HCT116 (cell line): ENCODE measurements around the gene CHD2. TPM values are rescaled to one million over a fixed set of nuclear protein-coding genes. Genes with fewer than 3 reads are reported as not detected.

Experiments used
- ATAC-seq: fragments of 200-7000 bp; cut with Tn5 transposase; 2 replicates; pipeline ENCODE4 v1.9.1; 2020; ENCODE audit warnings: mild to moderate bottlenecking, moderate library complexity
- BruUV-seq: library from RNA; stranded (reverse); fragments of 400-500 nt; replicated peaks from 2 replicates; lab custom pipeline; 2021; lab: Mats Ljungman, UMichigan
- CTCF ChIA-PET: fragments of 300-600 bp; sonication (Branson Sonifier 250); formaldehyde crosslinking; loops from one replicate; lab custom pipeline; 2021; ENCODE audit warnings: antibody characterized with exemption; lab: Charles Lee
- POLR2A ChIA-PET: fragments of 300-600, 350-600 bp; sonication (Branson Sonifier 250); formaldehyde crosslinking; loops from one replicate; lab custom pipeline; 2021; ENCODE audit warnings: antibody characterized with exemption; lab: Charles Lee
- RAD21 ChIA-PET, 2 experiments: fragments of 300-600 bp; sonication (Branson Sonifier 250); formaldehyde crosslinking; loops; one replicate each; lab custom pipeline; 2023; ENCODE audit warnings: low total read pairs in 2 of 2; ENCODE audit not compliant: uncharacterized antibody in 2 of 2, unreplicated experiment in 2 of 2, low non-redundant PET in 1 of 2; lab: Charles Lee
- DNase-seq: peaks from one replicate; pipeline ENCODE4 v3.0.0-alpha.2; 2010; ENCODE audit warnings: low read depth, low spot score
- H2AFZ ChIP-seq: fragments of 200-600 bp; shearing (Covaris generic), sonication (generic); 2 replicates; pipeline ENCODE4 v1.6.1; 2017; ENCODE audit warnings: low read depth, mixed run types, mixed read lengths, antibody characterized with exemption, low read length; ENCODE audit not compliant: poor library complexity, severe bottlenecking
- H3K27ac ChIP-seq: 2 replicates; pipeline ENCODE4 v1.5.1; 2012; ENCODE audit warnings: low read depth, low read length
- H3K27me3 ChIP-seq: fragments of 200-600 bp; sonication (generic); 2 replicates; pipeline ENCODE4 v1.6.1; 2016; ENCODE audit warnings: mixed run types, low read length, mixed read lengths; ENCODE audit not compliant: insufficient read depth
- H3K36me3 ChIP-seq, 2 experiments: fragments of 200-500 bp in 1 of 2; fragments of 200-600 bp in 1 of 2; sonication (Bioruptor generic) in 1 of 2; sonication (generic) in 1 of 2; 2 replicates each; pipeline versions ENCODE4 v1.5.1 to v1.6.1; 2014 to 2016; ENCODE audit warnings: low read length in 2 of 2, inconsistent platforms in 1 of 2, mixed read lengths in 1 of 2, mixed run types in 1 of 2; ENCODE audit not compliant: insufficient read depth in 2 of 2, control insufficient read depth in 1 of 2
- H3K4me1 ChIP-seq, 2 experiments: fragments of 200-600 bp in 1 of 2; sonication (generic) in 1 of 2; 2 replicates each; pipeline versions ENCODE4 v1.5.1 to v1.6.1; 2012 to 2017; ENCODE audit warnings: low read length in 2 of 2, inconsistent platforms in 1 of 2, mild to moderate bottlenecking in 1 of 2, mixed read lengths in 1 of 2, mixed run types in 1 of 2, moderate library complexity in 1 of 2; ENCODE audit not compliant: insufficient read depth in 2 of 2, control insufficient read depth in 1 of 2
- H3K4me2 ChIP-seq: fragments of 200-600 bp; sonication (generic); 2 replicates; pipeline ENCODE4 v1.6.1; 2017; ENCODE audit warnings: mixed run types, low read length, mixed read lengths
- H3K4me3 ChIP-seq, 2 experiments: fragments of 200-600 bp in 1 of 2; sonication (generic) in 1 of 2; replicated peaks in 1 of 2; 2 replicates each; pipeline ENCODE4 v1.5.1; 2011 to 2016; ENCODE audit warnings: low read length in 2 of 2, control low read depth in 1 of 2, low read depth in 1 of 2, mild to moderate bottlenecking in 1 of 2, mixed read lengths in 1 of 2, mixed run types in 1 of 2
- H3K79me2 ChIP-seq: fragments of 200-600 bp; sonication (generic); 2 replicates; pipeline ENCODE4 v1.6.1; 2017; ENCODE audit warnings: mild to moderate bottlenecking, mixed run types, low read length, moderate library complexity, mixed read lengths; ENCODE audit not compliant: insufficient read depth
- H3K9ac ChIP-seq: fragments of 200-600 bp; sonication (generic); 2 replicates; pipeline ENCODE4 v1.6.1; 2016; ENCODE audit warnings: low read length, mixed read lengths
- H3K9me2 ChIP-seq: fragments of 200-600 bp; sonication (generic), shearing (Covaris generic); 2 replicates; pipeline ENCODE4 v1.6.1; 2017; ENCODE audit warnings: mixed run types, mild to moderate bottlenecking, moderate library complexity; ENCODE audit not compliant: insufficient read depth
- H3K9me3 ChIP-seq, 2 experiments: fragments of 200-500 bp in 1 of 2; fragments of 200-600 bp in 1 of 2; sonication (Bioruptor generic) in 1 of 2; sonication (generic) in 1 of 2; 2 replicates each; pipeline ENCODE4 v1.6.1; 2014 to 2017; ENCODE audit warnings: low read length in 2 of 2, mixed read lengths in 2 of 2, inconsistent platforms in 1 of 2, low read depth in 1 of 2, mild to moderate bottlenecking in 1 of 2, mixed run types in 1 of 2, moderate library complexity in 1 of 2; ENCODE audit not compliant: control insufficient read depth in 1 of 2, insufficient read depth in 1 of 2
- H4K20me1 ChIP-seq: fragments of 200-600 bp; sonication (generic), shearing (Covaris generic); 2 replicates; pipeline ENCODE4 v1.6.1; 2017; ENCODE audit warnings: mixed run types, mild to moderate bottlenecking, moderate library complexity; ENCODE audit not compliant: insufficient read depth
- EGR1 ChIP-seq: IDR thresholded peaks from 2 replicates; pipeline ENCODE4 v1.6.1; 2012; ENCODE audit warnings: low read depth
- EZH2 ChIP-seq: fragments of 200-600 bp; sonication (generic); IDR thresholded peaks from 2 replicates; pipeline ENCODE4 v1.6.1; 2017; ENCODE audit warnings: antibody characterized with exemption, mixed run types
- RAD21 ChIP-seq: IDR thresholded peaks from 2 replicates; pipeline ENCODE4 v1.6.1; 2012; ENCODE audit warnings: low read depth, mild to moderate bottlenecking
- SIN3A ChIP-seq: IDR thresholded peaks from 2 replicates; pipeline ENCODE4 v1.6.1; 2012; ENCODE audit warnings: low read depth
- TCF7L2 ChIP-seq: IDR thresholded peaks from 2 replicates; pipeline ENCODE4 v1.7.0; 2011; ENCODE audit warnings: borderline replicate concordance, inconsistent platforms; ENCODE audit not compliant: insufficient read depth, insufficient read length; ENCODE audit errors: extremely low read depth
- ZNF274 ChIP-seq: fragments of 200-500 bp; sonication (Bioruptor generic); IDR thresholded peaks from 2 replicates; pipeline ENCODE4 v1.6.1; 2014; ENCODE audit warnings: mild to moderate bottlenecking, low read depth, low read length, inconsistent platforms
- intact Hi-C: fragments of 100-400 bp; cut with micrococcal nuclease; formaldehyde crosslinking; loops from 2 replicates; pipeline ENCODE4 v1.10.0; 2022
- total RNA-seq: library from RNA; stranded (reverse); gene quantifications from one replicate; pipeline ENCODE4 v1.2.1, GENCODE V29; 2021; ENCODE audit not compliant: unreplicated experiment
- TF ChIP-seq, protein P1 (sequence below): IDR thresholded peaks from 2 replicates; pipeline ENCODE4 v1.6.1; 2012; ENCODE audit warnings: low read depth
- TF ChIP-seq, protein P2 (sequence below), 3 experiments: fragments of 200-600 bp in 1 of 3; sonication (generic) in 1 of 3; IDR thresholded peaks in 2 of 3; conservative IDR thresholded peaks in 1 of 3; 2 replicates each; pipeline ENCODE4 v1.5.1; 2012 to 2017; ENCODE audit warnings: low read depth in 2 of 3, low read length in 2 of 3, antibody characterized with exemption in 1 of 3, borderline replicate concordance in 1 of 3, control low read depth in 1 of 3, mild to moderate bottlenecking in 1 of 3, mixed read lengths in 1 of 3, mixed run types in 1 of 3, moderate library complexity in 1 of 3; ENCODE audit not compliant: insufficient read depth in 1 of 3

CHD2 gene
- total RNA-seq, 1 experiment from 2014 or later = 116 TPM

DNA sequence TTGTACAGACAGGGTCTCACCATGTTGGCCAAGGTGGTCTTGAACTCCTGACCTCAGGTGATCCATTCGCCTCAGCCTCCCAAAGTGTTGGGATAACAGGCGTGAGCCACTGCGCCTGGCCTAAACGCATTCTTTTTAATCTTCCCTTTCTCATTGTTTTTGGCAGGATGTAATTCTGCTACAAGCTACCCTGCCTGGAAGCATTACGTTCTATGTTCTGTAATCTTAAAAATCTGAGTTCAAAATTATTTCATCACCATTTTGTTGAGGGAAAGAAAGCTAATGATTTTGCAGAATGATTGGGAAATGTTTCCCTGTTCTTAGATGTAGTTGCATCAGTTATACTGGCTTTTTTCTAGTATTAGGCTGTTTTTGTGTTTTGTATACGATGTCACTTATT is 117.4 kb downstream of the CHD2 start (continued):
- TF ChIP-seq, protein P1, sequence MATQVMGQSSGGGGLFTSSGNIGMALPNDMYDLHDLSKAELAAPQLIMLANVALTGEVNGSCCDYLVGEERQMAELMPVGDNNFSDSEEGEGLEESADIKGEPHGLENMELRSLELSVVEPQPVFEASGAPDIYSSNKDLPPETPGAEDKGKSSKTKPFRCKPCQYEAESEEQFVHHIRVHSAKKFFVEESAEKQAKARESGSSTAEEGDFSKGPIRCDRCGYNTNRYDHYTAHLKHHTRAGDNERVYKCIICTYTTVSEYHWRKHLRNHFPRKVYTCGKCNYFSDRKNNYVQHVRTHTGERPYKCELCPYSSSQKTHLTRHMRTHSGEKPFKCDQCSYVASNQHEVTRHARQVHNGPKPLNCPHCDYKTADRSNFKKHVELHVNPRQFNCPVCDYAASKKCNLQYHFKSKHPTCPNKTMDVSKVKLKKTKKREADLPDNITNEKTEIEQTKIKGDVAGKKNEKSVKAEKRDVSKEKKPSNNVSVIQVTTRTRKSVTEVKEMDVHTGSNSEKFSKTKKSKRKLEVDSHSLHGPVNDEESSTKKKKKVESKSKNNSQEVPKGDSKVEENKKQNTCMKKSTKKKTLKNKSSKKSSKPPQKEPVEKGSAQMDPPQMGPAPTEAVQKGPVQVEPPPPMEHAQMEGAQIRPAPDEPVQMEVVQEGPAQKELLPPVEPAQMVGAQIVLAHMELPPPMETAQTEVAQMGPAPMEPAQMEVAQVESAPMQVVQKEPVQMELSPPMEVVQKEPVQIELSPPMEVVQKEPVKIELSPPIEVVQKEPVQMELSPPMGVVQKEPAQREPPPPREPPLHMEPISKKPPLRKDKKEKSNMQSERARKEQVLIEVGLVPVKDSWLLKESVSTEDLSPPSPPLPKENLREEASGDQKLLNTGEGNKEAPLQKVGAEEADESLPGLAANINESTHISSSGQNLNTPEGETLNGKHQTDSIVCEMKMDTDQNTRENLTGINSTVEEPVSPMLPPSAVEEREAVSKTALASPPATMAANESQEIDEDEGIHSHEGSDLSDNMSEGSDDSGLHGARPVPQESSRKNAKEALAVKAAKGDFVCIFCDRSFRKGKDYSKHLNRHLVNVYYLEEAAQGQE = no peak
- TF ChIP-seq SIN3A = no peak
- no peak for TF ChIP-seq EZH2
- TF ChIP-seq EGR1 = no peak

DNA sequence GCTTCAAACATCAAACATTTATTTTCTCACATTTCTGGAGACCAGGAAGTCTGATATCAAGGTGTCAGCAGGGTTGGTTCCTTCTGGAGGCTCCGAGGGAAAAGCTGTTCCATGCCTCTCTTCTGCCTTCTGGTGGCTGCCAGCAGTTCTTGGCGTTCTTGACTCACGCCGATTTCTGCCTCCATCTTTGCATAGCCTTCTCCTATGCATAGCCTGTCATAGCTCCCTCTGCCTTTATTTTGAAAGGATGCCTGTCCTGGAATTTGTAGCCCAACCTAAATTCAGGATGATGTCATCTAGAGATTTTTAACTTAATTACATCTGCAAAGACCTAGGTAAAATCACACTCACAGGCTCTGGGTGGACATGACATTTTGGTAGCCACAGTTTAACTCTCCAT is 118.5 kb downstream of the CHD2 start:
- ChIA-PET POLR2A (no interaction called here), RAD21 (interaction anchor here in 1 of 2 experiments (0.5 to 1.4 kb wide), 2 partner anchors 221 to 399 kb away, joined by 3 to 4 read pairs; no protein-coding TSS in a partner anchor), CTCF (interaction anchor here (0.7 to 2.5 kb wide), 4 partner anchors 12 to 1101 kb away, joined by 3 to 18 read pairs (median 6); no protein-coding TSS in a partner anchor)
- no peak overlapping the region for H3K4me2 ChIP-seq
- H3K9ac ChIP-seq = no peak overlapping the region
- H4K20me1 ChIP-seq = no peaks in the 10 kb centered on the region; the same call in 1 of the 2 replicates
- no peak for DNase-seq
- intact Hi-C loops = loop anchor here (1.0 to 5.0 kb wide), 2 partner anchors 221 to 324 kb away; no protein-coding TSS in a partner anchor
- peak; percentile 81 for ATAC-seq
- no peaks in the 10 kb centered on the region for H3K9me2 ChIP-seq
- no peak overlapping the region for H2AFZ ChIP-seq
- peaks cover 37% of the 10 kb centered on the region for H3K79me2 ChIP-seq
- H3K9me3 ChIP-seq = no peaks in the 10 kb centered on the region
- H3K27ac ChIP-seq = no peak overlapping the region
- peaks cover 69 to 74% of the 10 kb centered on the region in 2 experiments for H3K36me3 ChIP-seq
- H3K4me1 ChIP-seq = no peaks in the 10 kb centered on the region
- no peak overlapping the region for H3K4me3 ChIP-seq
- peak; percentile 38 for TF ChIP-seq RAD21
- TF ChIP-seq EZH2 = no peak
- TF ChIP-seq, protein P2, sequence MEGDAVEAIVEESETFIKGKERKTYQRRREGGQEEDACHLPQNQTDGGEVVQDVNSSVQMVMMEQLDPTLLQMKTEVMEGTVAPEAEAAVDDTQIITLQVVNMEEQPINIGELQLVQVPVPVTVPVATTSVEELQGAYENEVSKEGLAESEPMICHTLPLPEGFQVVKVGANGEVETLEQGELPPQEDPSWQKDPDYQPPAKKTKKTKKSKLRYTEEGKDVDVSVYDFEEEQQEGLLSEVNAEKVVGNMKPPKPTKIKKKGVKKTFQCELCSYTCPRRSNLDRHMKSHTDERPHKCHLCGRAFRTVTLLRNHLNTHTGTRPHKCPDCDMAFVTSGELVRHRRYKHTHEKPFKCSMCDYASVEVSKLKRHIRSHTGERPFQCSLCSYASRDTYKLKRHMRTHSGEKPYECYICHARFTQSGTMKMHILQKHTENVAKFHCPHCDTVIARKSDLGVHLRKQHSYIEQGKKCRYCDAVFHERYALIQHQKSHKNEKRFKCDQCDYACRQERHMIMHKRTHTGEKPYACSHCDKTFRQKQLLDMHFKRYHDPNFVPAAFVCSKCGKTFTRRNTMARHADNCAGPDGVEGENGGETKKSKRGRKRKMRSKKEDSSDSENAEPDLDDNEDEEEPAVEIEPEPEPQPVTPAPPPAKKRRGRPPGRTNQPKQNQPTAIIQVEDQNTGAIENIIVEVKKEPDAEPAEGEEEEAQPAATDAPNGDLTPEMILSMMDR (IDR thresholded peaks at IDR 0.05 in 2 of 3, conservative IDR thresholded peaks at IDR 0.05 in 1 of 3; ENCODE audit: borderline replicate concordance in 1 of 3, insufficient read depth in 1 of 3, low read depth in 2 of 3, low read length in 2 of 3) = peak in 2 of 3 experiments; percentile 35 to 47; a peak in 4 of 6 replicates
- TF ChIP-seq TCF7L2 = no peak
- TF ChIP-seq ZNF274 = no peak
- H3K27me3 ChIP-seq = no peaks in the 10 kb centered on the region
- BruUV-seq = no TSS peak
